Stimulated activated CD4-positive, alpha-beta T cell treated with anti-CD3 and anti-CD28 coated beads, Interleukin-4, amount 100 ng/mL, for 48 hours (primary cell): ENCODE measurements around the gene CMTM3.
"Not testable (repeated sequence)": the region's sequence is repeated elsewhere in the genome, so short reads cannot be mapped to it uniquely, and the experiment has no call there.

ENCODE experiments used
- DNase-seq, 2 donors: peaks; one replicate each; pipeline ENCODE4 v3.0.0-alpha.2; 2020; ENCODE audit warnings: low read depth in 2 of 2

Gene CMTM3

GRCh38 chr16:66581246-66581952, 23.1 kb upstream of the CMTM3 start:
- no peak for DNase-seq

- DNase-seq, result no peak
These were observed 18.8 kb upstream of the CMTM3 start for GRCh38 chr16:66585481-66586239.

- no peak for DNase-seq
These were observed 16.5 kb upstream of the CMTM3 start for GRCh38 chr16:66587881-66588600.

- DNase-seq, result peak; percentile 41 to 58
These were observed 15.4 kb upstream of the CMTM3 start for GRCh38 chr16:66588981-66589713.

- no peak for DNase-seq
These were observed 14.2 kb upstream of the CMTM3 start for GRCh38 chr16:66590322-66590721.

- no peak for DNase-seq
These were observed 13.5 kb upstream of the CMTM3 start for GRCh38 chr16:66591018-66591417.

- no peak for DNase-seq
These were observed 12.3 kb upstream of the CMTM3 start for GRCh38 chr16:66592241-66592640.

GRCh38 chr16:66592814-66593213, 11.7 kb upstream of the CMTM3 start:
- DNase-seq, result no peak

- DNase-seq, result no peak
These were observed 9.8 kb upstream of the CMTM3 start for GRCh38 chr16:66594739-66595138.

GRCh38 chr16:66596559-66596958, 7.9 kb upstream of the CMTM3 start:
- not testable (repeated sequence) for DNase-seq

GRCh38 chr16:66596986-66597848, 7.3 kb upstream of the CMTM3 start:
- DNase-seq, result no peak

GRCh38 chr16:66598111-66598510, 6.4 kb upstream of the CMTM3 start:
- no peak for DNase-seq

GRCh38 chr16:66599726-66600125, 4.8 kb upstream of the CMTM3 start:
- DNase-seq, result no peak

GRCh38 chr16:66600477-66600876, 4.0 kb upstream of the CMTM3 start:
- no peak for DNase-seq

- DNase-seq, result no peak
These were observed 3.0 kb upstream of the CMTM3 start for GRCh38 chr16:66601471-66601870.

- DNase-seq, result peak; percentile 42 to 47
These were observed 748 bp upstream of the CMTM3 start for GRCh38 chr16:66603537-66604375.

GRCh38 chr16:66605177-66605978, 874 bp downstream of the CMTM3 start:
- peak; percentile 29 to 38 for DNase-seq

- no peak for DNase-seq
These were observed 1.7 kb downstream of the CMTM3 start for GRCh38 chr16:66605979-66606751.
